Spleen (tissue), 7 donors: ENCODE data around the gene HRH3.

Experiments
- CTCF ChIP-seq, 11 experiments: fragments of 200-600 bp in 7 of 11; fragments of 450-650 bp in 4 of 11; sonication (generic) in 4 of 11; IDR thresholded peaks in 8 of 11; conservative IDR thresholded peaks in 3 of 11; 1 replicate in 7 of 11; 2 replicates in 4 of 11; pipeline versions ENCODE4 v1.4.0 to v1.8.0; 2016 to 2021; ENCODE audit warnings: antibody characterized with exemption in 11 of 11, inconsistent platforms in 4 of 11, mild to moderate bottlenecking in 1 of 11
- POLR2A ChIP-seq, 3 donors: fragments of 450-650 bp; IDR thresholded peaks; one replicate each; pipeline ENCODE4 v1.5.1; 2017; ENCODE audit warnings: antibody characterized with exemption in 3 of 3, mild to moderate bottlenecking in 1 of 3
- POLR2AphosphoS5 ChIP-seq, 3 donors: sonication (generic); formaldehyde crosslinking; IDR thresholded peaks; one replicate each; pipeline ENCODE4 v1.5.1; 2017; ENCODE audit warnings: antibody characterized with exemption in 3 of 3
- donor health status: DM: no; HTN: no; CAD: no; lungs with moderate emphysema.
- donor health status: DM: no; HTN: no; CAD: no.
- donor health status: DM: no; HTN: no; CAD: no.

GRCh38 chr20:62215991-62216635 is 4.0 kb downstream of the HRH3 start:
- TF ChIP-seq CTCF (IDR thresholded peaks at IDR 0.05 in 8 of 11, conservative IDR thresholded peaks at IDR 0.05 in 3 of 11) (no peak), POLR2A (IDR thresholded peaks at IDR 0.05) (no peak), POLR2AphosphoS5 (IDR thresholded peaks at IDR 0.05) (no peak)
